K562 (cell line): Measurements from ENCODE around the gene C1QTNF12. TPM values are rescaled to one million over a fixed set of nuclear protein-coding genes. Genes with fewer than 3 reads are reported as not detected.

Source experiments
- ARHGAP35 ChIP-seq: fragments of 450-650 bp; IDR thresholded peaks from 2 replicates; pipeline ENCODE4 v1.6.1; 2018; ENCODE audit not compliant: partially characterized antibody
- ASH1L ChIP-seq: fragments of 450-650 bp; IDR thresholded peaks from 2 replicates; pipeline ENCODE4 v1.6.1; 2018; ENCODE audit warnings: borderline replicate concordance, mild to moderate bottlenecking, low read depth; ENCODE audit not compliant: partially characterized antibody
- CHD2 ChIP-seq: IDR thresholded peaks from 2 replicates; pipeline ENCODE4 v1.6.1; 2011; ENCODE audit warnings: low read depth, low read length
- ELK3 ChIP-seq: fragments of 450-650 bp; formaldehyde crosslinking; IDR thresholded peaks from 2 replicates; pipeline ENCODE4 v1.4.0; 2020; ENCODE audit warnings: mild to moderate bottlenecking
- GABPA ChIP-seq: fragments of 200-800 bp; sonication (Bioruptor generic); conservative IDR thresholded peaks from 2 replicates; pipeline ENCODE4 v1.6.1; 2016; ENCODE audit warnings: low read depth, missing genetic modification characterization, missing compliant biosample characterization
- GATA2 ChIP-seq: sonication (generic); formaldehyde crosslinking; IDR thresholded peaks from 2 replicates; pipeline ENCODE4 v1.4.0; 2020; ENCODE audit warnings: mild to moderate bottlenecking, missing genetic modification reagents
- HIVEP1 ChIP-seq: fragments of 250-450 bp; sonication (Bioruptor Pico); IDR thresholded peaks from 2 replicates; pipeline ENCODE4 v1.4.0; 2020; ENCODE audit warnings: mild to moderate bottlenecking
- HMGN3 ChIP-seq: IDR thresholded peaks from 2 replicates; pipeline ENCODE4 v1.6.1; 2011; ENCODE audit warnings: borderline replicate concordance, low read depth, mild to moderate bottlenecking, mixed read lengths, low read length; ENCODE audit not compliant: insufficient read length; ENCODE audit errors: extremely low read depth
- HOXB6 ChIP-seq: fragments of 250-450 bp; sonication (Bioruptor Pico); IDR thresholded peaks from 2 replicates; pipeline ENCODE4 v1.5.1; 2022; ENCODE audit warnings: mild to moderate bottlenecking, borderline replicate concordance
- MNT ChIP-seq, 2 experiments: fragments of 450-650 bp; conservative IDR thresholded peaks; 2 replicates each; pipeline ENCODE4 v1.6.1; 2017; ENCODE audit warnings: mild to moderate bottlenecking in 2 of 2, moderate library complexity in 2 of 2
- NFATC3 ChIP-seq: fragments of 450-650 bp; IDR thresholded peaks from 2 replicates; pipeline ENCODE4 v1.6.1; 2017; ENCODE audit warnings: mild to moderate bottlenecking
- RBM17 ChIP-seq: fragments of 200-400 bp; formaldehyde crosslinking; IDR thresholded peaks from 2 replicates; pipeline ENCODE4 v1.6.1; 2017; ENCODE audit warnings: low read depth, mild to moderate bottlenecking, low read length, borderline replicate concordance
- SIRT6 ChIP-seq: IDR thresholded peaks from one replicate; pipeline ENCODE4 v1.6.1; 2012; ENCODE audit warnings: low read depth, mild to moderate bottlenecking, control low read depth, inconsistent platforms, low read length, moderate library complexity
- SMAD3 ChIP-seq: fragments of 450-650 bp; formaldehyde crosslinking; conservative IDR thresholded peaks from 2 replicates; pipeline ENCODE4 v1.4.0; 2020; ENCODE audit warnings: mild to moderate bottlenecking
- TOE1 ChIP-seq, 2 experiments: fragments of 450-650 bp in 1 of 2; sonication (generic) in 1 of 2; formaldehyde crosslinking in 1 of 2; IDR thresholded peaks; 2 replicates each; pipeline versions ENCODE4 v1.7.1 to v1.8.0; 2016 to 2022; ENCODE audit warnings: borderline replicate concordance in 2 of 2, mild to moderate bottlenecking in 2 of 2, antibody characterized with exemption in 1 of 2, inconsistent platforms in 1 of 2, low read depth in 1 of 2, missing genetic modification reagents in 1 of 2, moderate library complexity in 1 of 2
- ZBTB1 ChIP-seq: sonication (generic); formaldehyde crosslinking; IDR thresholded peaks from 2 replicates; pipeline ENCODE4 v1.8.1; 2023; ENCODE audit warnings: missing genetic modification reagents, low read depth, mild to moderate bottlenecking, borderline replicate concordance
- ZBTB7A ChIP-seq: IDR thresholded peaks from 2 replicates; pipeline ENCODE4 v1.6.1; 2011; ENCODE audit warnings: low read depth, mild to moderate bottlenecking, low read length, moderate library complexity, borderline replicate concordance; ENCODE audit not compliant: control insufficient read depth
- ZNF780A ChIP-seq: fragments of 250-450 bp; sonication (Bioruptor Pico); IDR thresholded peaks from 2 replicates; pipeline ENCODE4 v1.5.0; 2021; ENCODE audit warnings: mild to moderate bottlenecking
- ZSCAN32 ChIP-seq: fragments of 450-650 bp; formaldehyde crosslinking; IDR thresholded peaks from 2 replicates; pipeline ENCODE4 v1.4.0; 2020; ENCODE audit warnings: mild to moderate bottlenecking, moderate library complexity
- polyA plus RNA-seq, 8 experiments: library from polyadenylated mRNA; depleted of rRNA in 4 of 8; stranded (reverse) in 5 of 8; unstranded in 3 of 8; fragments of >200 nt; fragmentation: Nextera tagmentation in 2 of 8; fragmentation: Illumina TruSeq in 1 of 8; extraction: Ambion mirVana in 2 of 8; extraction: Trizol in 1 of 8; gene quantifications; 2 replicates each; pipeline versions ENCODE4 v1.2.1 to v1.2.3, GENCODE V29; 2011 to 2014; ENCODE audit warnings: inconsistent platforms in 1 of 8, missing spikeins in 1 of 8
- total RNA-seq, 7 experiments: library from RNA; depleted of rRNA in 6 of 7; stranded (reverse); fragments of >200 nt in 6 of 7; fragmentation: Illumina TruSeq in 2 of 7; extraction: Trizol in 2 of 7; gene quantifications; 2 replicates each; pipeline versions ENCODE4 v1.2.1 to v1.2.3, GENCODE V29; 2011 to 2021; ENCODE audit warnings: low replicate concordance in 1 of 7
- TF ChIP-seq, protein P1 (sequence below): sonication (generic); formaldehyde crosslinking; IDR thresholded peaks from 2 replicates; pipeline ENCODE4 v1.8.0; 2023; ENCODE audit warnings: missing genetic modification reagents, mild to moderate bottlenecking, borderline replicate concordance

The C1QTNF12 gene
- total and polyA plus RNA-seq, 9 of the 15 experiments (the other 6 are each of a cell fraction or from before 2014, with no cell fraction given): 0.11 to 4.3 (median 0.93) TPM; not detected in 3

DNA sequence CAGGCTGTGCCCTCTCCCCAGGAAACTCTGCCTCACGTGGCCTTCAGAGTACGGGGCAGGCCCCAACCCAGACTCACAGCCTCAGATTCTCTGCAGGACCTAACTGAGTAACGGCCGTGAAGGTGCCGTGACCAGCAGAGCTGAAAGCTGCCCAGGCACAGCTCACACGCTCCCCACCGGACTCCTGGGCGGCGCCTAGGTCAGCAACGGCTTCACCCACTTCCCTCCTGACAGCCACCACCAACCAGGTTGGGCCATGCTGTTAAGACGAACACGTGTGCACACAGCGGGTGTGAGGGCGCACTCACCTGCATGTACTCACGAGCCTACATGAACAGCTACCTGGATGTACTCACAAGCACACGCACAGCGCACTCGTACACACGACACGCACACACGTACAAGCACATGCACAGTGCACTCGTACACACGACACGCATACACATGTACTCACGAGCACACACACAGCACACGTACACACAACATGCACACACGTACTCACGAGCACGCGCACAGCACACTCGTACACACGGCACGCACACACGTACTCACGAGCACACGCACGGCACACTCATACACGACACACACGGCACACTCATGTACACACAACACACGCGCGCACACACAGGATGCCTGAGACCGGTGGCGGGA is 23.8 kb downstream of the C1QTNF12 start (continued):
- TF ChIP-seq HMGN3 (no peak), ASH1L (no peak), CHD2 (no peak), ARHGAP35 (no peak), ZBTB7A (no peak), SIRT6 (no peak), ELK3 (CRISPR knock-in tag) (no peak), RBM17 (no peak), ZBTB1 (CRISPR knock-in tag) (no peak), GATA2 (CRISPR knock-in tag) (no peak), HOXB6 (CRISPR knock-in tag) (no peak), MNT (conservative IDR thresholded peaks at IDR 0.05) (no peak), NFATC3 (no peak), HIVEP1 (CRISPR knock-in tag) (no peak), GABPA (no peak), ZSCAN32 (CRISPR knock-in tag) (no peak), SMAD3 (CRISPR knock-in tag) (no peak), ZNF780A (CRISPR knock-in tag) (no peak), TOE1 (IDR thresholded peaks at IDR 0.05; ENCODE audit: borderline replicate concordance) (no peak), TOE1 (CRISPR knock-in tag; IDR thresholded peaks at IDR 0.05; ENCODE audit: borderline replicate concordance, low read depth) (no peak)
- TF ChIP-seq, protein P1, sequence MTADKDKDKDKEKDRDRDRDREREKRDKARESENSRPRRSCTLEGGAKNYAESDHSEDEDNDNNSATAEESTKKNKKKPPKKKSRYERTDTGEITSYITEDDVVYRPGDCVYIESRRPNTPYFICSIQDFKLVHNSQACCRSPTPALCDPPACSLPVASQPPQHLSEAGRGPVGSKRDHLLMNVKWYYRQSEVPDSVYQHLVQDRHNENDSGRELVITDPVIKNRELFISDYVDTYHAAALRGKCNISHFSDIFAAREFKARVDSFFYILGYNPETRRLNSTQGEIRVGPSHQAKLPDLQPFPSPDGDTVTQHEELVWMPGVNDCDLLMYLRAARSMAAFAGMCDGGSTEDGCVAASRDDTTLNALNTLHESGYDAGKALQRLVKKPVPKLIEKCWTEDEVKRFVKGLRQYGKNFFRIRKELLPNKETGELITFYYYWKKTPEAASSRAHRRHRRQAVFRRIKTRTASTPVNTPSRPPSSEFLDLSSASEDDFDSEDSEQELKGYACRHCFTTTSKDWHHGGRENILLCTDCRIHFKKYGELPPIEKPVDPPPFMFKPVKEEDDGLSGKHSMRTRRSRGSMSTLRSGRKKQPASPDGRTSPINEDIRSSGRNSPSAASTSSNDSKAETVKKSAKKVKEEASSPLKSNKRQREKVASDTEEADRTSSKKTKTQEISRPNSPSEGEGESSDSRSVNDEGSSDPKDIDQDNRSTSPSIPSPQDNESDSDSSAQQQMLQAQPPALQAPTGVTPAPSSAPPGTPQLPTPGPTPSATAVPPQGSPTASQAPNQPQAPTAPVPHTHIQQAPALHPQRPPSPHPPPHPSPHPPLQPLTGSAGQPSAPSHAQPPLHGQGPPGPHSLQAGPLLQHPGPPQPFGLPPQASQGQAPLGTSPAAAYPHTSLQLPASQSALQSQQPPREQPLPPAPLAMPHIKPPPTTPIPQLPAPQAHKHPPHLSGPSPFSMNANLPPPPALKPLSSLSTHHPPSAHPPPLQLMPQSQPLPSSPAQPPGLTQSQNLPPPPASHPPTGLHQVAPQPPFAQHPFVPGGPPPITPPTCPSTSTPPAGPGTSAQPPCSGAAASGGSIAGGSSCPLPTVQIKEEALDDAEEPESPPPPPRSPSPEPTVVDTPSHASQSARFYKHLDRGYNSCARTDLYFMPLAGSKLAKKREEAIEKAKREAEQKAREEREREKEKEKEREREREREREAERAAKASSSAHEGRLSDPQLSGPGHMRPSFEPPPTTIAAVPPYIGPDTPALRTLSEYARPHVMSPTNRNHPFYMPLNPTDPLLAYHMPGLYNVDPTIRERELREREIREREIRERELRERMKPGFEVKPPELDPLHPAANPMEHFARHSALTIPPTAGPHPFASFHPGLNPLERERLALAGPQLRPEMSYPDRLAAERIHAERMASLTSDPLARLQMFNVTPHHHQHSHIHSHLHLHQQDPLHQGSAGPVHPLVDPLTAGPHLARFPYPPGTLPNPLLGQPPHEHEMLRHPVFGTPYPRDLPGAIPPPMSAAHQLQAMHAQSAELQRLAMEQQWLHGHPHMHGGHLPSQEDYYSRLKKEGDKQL (CRISPR knock-in tag): no peak
